NCI-H128 (cell line): ENCODE measurements around the gene HES2.
"Not testable (repeated sequence)": the region's sequence is repeated elsewhere in the genome, so short reads cannot be mapped to it uniquely, and the experiment has no call there.

ENCODE experiments used
- DNase-seq: peaks from one replicate; lab custom pipeline; 2025; ENCODE audit not compliant: unreplicated experiment; lab: John Stamatoyannopoulos, UW

The HES2 gene

DNA sequence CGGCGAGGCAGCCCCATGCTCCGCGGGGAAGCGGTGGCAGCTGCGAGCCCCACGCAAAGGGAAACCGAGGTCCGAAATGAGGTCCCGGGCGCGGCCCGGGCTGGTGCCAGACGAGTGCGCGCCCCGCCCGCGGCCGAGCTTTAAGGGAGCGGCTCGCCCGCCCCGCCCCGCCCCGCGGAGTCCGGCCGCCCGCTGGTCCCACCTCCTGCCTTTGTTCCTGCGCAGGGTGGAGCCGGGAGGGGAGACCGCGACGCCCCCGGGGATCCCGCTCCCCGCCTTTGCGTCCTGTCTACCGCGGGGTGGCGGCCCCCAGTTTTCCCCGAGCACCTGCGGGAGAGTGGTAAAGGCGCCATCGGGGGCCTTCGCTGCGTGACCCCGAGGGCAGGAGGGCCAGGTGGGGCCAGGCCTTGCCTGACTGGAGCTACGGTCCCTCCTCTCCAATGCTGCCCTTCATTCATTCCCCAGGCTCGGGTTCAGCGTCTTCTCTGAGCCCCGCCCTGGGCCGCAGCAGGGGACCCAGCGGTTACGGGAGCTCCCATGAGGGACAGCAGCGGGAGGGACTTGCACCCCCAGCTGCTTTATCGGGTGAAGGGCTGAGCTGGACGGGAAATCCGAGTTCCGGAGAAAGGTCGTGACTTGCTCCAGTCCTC is at the start of gene HES2:
Gene HES2, minus strand, starts transcription at position 116 of the 650 bp plus-strand sequence. Its CDS starts 99 bp downstream, at position 17.
- DNase-seq, result no peak

GRCh38 chr1:6468729-6469461 is 49.2 kb upstream of the HES2 start:
- no peak for DNase-seq

- no peak for DNase-seq
These were observed 48.3 kb upstream of the HES2 start for GRCh38 chr1:6467744-6468688.

DNA sequence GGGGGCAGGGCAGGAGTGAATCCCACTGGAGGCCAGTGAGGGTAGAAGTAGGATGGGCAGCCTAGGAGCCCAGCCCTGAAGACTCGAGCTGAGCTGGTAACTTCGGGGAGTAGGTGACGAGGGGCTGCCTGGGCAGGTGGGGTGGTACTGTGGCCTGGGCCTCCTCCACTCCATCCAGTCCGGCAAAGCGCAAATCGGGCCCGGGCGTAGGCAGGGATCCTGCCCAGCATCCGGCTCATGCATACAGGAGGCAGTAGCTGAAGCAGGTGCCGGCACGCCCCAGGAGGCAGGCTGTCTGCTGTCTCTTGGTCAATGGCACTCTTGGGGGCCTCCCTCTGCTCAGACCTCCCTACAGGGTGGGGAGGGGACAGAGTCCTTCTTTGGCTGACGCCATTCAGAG is 47.5 kb upstream of the HES2 start:
- no peak for DNase-seq

GRCh38 chr1:6466751-6467150 is 47.0 kb upstream of the HES2 start:
- DNase-seq, result no peak

DNA sequence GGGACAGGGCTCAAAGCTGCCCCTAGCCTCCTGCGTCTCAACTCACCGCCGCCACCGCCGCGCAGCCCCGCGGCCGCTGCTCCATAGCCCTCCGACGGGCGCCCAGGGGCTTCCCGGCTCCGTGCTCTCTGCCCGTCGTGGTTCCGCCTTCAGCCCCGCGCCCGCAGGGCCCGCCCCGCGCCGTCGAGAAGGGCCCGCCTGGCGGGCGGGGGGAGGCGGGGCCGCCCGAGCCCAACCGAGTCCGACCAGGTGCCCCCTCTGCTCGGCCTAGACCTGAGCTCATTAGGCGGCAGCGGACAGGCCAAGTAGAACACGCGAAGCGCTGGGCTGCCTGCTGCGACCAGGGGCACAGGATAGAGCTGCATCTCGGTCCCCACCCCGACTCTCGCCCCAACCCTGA is 46.3 kb upstream of the HES2 start, which contains the start of gene TNFRSF25:
Gene TNFRSF25, minus strand, starts transcription at position 151 of the 400 bp plus-strand sequence. Its CDS starts 66 bp downstream, at position 85.
- DNase-seq, result no peak

DNA sequence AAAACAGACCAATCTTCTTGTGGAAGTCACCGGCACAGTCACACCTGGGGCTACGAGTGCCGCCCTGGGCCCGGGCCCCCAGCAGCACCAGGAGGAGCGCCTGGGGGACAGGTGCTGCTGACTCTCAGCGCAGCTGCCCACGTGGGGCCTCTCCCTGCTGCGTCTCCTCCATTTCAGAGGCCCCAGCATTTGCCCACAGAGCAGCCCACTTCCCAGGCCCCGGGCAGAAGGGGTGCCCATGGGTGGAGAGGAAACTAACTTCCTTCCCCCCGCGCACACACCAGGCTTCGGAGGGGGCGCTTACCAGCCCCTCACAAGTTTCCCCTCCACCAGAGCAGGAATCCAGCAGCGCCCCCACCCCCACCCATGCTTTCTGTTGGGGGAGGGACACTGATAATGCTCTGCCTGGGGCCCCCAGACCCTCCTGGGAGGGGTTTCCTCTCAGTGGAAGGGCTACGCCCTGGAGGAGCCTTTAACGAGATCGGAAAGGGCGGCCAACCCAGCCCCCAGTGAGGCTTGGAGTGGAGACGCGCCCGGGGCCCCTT is 45.8 kb upstream of the HES2 start:
- no peak for DNase-seq

DNA sequence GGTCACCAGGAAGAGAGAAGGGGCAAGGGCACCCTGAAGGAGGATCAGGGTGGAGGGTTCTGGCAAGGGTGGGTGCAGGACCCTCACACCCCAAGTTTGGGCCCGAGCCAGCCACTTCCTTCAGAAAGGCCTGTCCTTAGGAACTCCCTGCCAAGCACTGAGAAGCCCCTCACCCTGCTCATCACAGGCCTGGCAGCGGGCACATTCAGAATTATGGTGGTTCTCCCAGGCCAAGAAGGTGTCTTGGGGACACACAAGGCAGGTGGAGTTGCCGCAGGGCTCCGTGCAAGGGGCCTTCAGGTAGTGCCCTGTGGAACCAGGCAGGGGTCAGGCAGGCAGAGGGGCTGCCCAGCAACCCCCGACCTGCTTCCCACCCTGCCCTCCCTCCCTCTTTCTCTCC is 45.2 kb upstream of the HES2 start:
- DNase-seq, result no peak

GRCh38 chr1:6464514-6464836 is 44.8 kb upstream of the HES2 start:
- no peak for DNase-seq

DNA sequence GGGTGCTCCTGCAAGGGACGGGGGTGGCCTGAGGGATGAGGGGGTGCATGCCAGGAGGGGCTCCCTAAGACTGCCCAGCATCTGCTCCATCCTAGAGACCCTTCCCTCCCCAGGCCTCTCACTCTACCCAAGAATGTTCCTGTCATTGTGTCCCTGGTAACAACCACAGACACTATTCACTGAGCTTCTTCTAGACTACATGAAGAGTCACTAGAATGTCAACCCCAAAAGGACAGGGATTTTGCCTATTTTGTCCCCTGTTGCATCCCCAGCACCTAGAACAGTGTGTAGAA is 43.3 kb upstream of the HES2 start:
- no peak for DNase-seq

GRCh38 chr1:6462412-6463119 is 42.8 kb upstream of the HES2 start:
- no peak for DNase-seq

DNA sequence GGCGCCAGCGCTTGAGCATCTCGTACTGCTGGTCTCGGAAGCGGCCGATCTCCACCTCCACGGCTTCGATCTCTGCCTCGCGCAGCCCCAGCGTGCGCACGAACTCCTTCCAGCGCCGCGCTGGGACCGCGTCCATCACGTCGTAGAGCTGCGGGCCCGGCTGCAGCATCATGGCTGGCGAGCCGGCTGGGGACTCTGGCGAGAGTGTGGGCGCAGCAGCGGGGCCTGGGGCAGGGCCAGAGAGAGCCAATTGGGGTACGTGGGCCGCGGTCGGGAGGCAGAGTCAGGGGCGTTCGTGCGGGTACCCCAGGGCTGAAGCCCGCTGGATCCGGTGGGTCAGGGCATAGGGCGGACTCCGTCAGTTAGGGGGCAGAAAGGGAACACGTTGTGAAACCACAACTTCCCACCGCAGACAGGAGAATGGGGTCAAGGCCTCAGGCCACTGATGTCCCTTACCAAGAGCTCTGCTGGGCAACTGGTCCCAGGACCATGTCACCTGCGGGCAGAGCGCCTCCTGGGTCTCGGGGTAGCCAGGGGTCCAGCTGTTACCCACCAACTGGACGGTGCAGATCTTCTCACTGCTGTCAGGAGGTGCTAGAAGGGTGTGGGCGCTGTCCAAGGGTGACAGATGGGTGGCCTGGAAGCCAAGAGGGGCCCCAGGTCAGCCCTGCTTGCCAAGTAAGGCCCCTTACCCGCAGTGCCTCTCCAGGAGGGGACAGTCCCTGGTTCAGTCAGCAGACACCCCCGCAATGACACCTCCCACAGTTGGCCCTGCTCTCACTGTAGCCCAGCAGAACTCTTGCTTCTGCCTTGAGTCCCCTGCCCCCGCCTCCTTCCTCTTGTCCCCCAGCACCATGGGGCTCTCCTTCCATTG is 42.1 kb upstream of the HES2 start:
- no peak for DNase-seq

DNA sequence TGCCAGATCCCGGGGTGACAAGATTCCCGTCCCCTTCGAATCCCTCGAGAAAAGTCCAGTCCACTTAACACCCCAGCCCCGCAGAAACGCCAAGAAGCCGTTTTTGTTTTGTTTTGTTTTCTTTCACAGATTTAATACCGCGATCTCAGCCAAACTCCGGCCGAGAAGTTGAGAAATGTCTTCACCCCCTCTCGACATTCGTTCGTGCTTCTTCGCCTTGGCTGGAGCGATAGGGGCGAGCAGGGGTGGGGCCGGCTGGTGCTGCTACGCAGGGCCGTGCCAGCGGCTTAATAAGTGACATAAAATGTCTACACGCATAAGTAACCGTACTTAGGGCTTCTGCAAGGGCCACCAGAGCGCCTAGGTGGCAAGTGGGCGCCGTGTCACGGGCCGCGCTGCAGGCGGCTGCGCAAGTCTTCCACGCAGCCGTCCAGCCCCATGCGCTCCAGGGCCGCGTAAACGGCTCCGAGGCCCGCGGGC is 41.4 kb upstream of the HES2 start:
- DNase-seq, result no peak

DNA sequence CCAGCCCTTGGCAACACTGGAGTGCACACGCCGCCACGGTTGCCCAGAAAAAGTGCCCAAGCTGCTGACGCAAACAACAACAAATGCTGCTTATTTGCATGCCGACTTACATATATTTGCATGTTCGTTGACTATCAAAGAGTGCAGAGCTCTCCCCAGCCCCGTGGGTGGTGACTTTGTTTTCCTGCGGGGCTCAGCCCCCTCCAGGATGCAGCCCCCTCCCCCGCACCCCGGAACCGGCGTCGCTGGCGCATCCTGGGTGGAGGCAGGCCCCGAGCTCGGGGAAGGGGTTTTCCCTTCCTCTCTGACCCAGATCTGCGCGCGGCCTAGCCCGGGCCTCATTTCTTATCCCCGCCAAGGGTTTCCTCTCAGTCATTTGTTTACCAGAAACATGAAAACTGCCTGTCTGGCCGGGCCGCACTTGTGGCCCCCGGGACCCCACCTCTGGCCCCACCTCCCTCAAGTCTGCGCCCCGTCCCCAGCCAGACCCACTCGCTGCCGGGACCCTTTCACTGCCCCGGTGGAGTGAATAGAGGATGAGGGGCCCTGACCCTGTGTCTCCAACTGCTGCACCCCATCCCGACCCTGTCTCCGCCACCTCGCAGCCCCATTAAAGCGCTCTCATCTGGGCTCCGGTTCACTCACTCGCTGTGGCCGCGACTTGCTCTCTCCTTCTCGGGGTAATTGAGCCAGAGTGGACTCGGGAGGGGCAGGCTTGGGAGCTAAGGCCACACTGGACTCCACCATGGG is 40.8 kb upstream of the HES2 start:
- DNase-seq, result no peak

DNA sequence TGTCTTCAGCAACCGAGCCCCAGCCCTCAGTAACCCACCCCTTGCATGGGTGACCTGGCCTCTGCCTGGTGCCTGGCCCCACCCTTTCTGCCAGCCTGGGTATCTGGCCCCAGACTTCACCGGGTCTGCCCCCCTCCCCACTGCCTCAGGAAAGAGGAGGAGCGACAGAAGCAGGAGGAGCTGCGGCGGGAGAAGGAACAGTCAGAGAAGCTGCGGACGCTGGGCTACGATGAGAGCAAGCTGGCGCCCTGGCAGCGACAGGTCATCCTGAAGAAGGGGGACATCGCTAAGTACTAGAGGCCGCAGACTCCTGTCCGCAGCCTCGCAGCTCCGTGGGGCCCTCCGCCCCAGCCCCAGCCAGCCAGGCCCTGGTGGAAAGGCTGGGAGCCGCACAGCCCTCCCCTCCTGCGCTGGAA is 40.1 kb upstream of the HES2 start:
- DNase-seq, result no peak

- no peak for DNase-seq
These were observed 37.2 kb upstream of the HES2 start for GRCh38 chr1:6456800-6457466.

- DNase-seq, result not testable (repeated sequence)
These were observed 36.2 kb upstream of the HES2 start for GRCh38 chr1:6455752-6456520.
